IMR-90 (cell line): ENCODE results near the gene CPHXL2. TPM values are rescaled to one million over a fixed set of nuclear protein-coding genes. Genes with fewer than 3 reads are reported as not detected.

Source experiments
- MXI1 ChIP-seq: IDR thresholded peaks from 2 replicates; pipeline ENCODE4 v1.6.1; 2012; ENCODE audit warnings: low read depth, mild to moderate bottlenecking, low read length, moderate library complexity, borderline replicate concordance
- microRNA-seq, 2 experiments: library from miRNA; stranded (forward) in 1 of 2; unstranded in 1 of 2; fragments of 10-50 nt in 1 of 2; fragments of <30 nt in 1 of 2; gene quantifications in 1 of 2; microRNA quantifications in 1 of 2; one replicate each; pipeline versions ENCODE3 to v1.1.0; 2013 to 2020; ENCODE audit not compliant: insufficient read depth in 1 of 2, insufficient read length in 1 of 2, unreplicated experiment in 1 of 2
- polyA plus RNA-seq, 3 experiments: library from polyadenylated mRNA; depleted of rRNA; stranded (reverse); fragments of >200 nt; gene quantifications; 2 replicates each; pipeline ENCODE4 v1.2.3, GENCODE V29; 2012; ENCODE audit warnings: low replicate concordance in 1 of 3
- small RNA-seq, 5 experiments: library from RNA; depleted of rRNA; stranded (forward); fragments of <200 nt; gene quantifications; one replicate each; pipeline ENCODE3, GENCODE V24; 2012
- total RNA-seq: library from RNA; depleted of rRNA; stranded (reverse); fragments of >200 nt; gene quantifications from 2 replicates; pipeline ENCODE4 v1.2.3, GENCODE V29; 2012; rRNA removed

Gene CPHXL2
- total and polyA plus RNA-seq, 2 of the 4 experiments (the other 2 are of a cell fraction), result not detected

- TF ChIP-seq MXI1, result no peak
These were observed 62.5 kb downstream of the CPHXL2 start (continued) for GRCh38 chr16:75614066-75614897.

Small RNA genes within 50 kb of the gene (microRNA-seq; reads per million reads assigned to microRNA genes)
- gene RN7SL520P (ENCODE audit: insufficient read depth, insufficient read length), result not detected

Small RNA genes within 50 kb of the gene (small RNA-seq; reads per million reads assigned to genes)
- gene RN7SL520P, result 0 reads per million in 5 experiments

Other genes starting within 250 kb of the CPHXL2 start
- 15.6 and 32.5 TPM in 2 replicates for gene CFDP1, start 243.5 kb downstream of the CPHXL2 start, total RNA-seq
- 36.2 and 38.7 TPM in 2 replicates for gene CFDP1, start 243.5 kb downstream of the CPHXL2 start, polyA plus RNA-seq (2012; rRNA removed)
- gene TMEM170A, start 212.3 kb downstream of the CPHXL2 start, total RNA-seq, result 10.9 and 16.7 TPM in 2 replicates
- 6.1 and 7.3 TPM in 2 replicates for gene TMEM170A, start 212.3 kb downstream of the CPHXL2 start, polyA plus RNA-seq (2012; rRNA removed)
- under 0.01 TPM in 2 replicates for gene CHST6, start 181.6 kb downstream of the CPHXL2 start, total RNA-seq
- gene CHST6, start 181.6 kb downstream of the CPHXL2 start, polyA plus RNA-seq (2012; rRNA removed), result 0.12 and 0.19 TPM in 2 replicates
- gene CHST5, start 140.9 kb downstream of the CPHXL2 start, total RNA-seq, result not detected in 2 replicates
- not detected in 2 replicates for gene CHST5, start 140.9 kb downstream of the CPHXL2 start, polyA plus RNA-seq (2012; rRNA removed)
- 7.5 and 10.6 TPM in 2 replicates for gene TMEM231, start 120.8 kb downstream of the CPHXL2 start, total RNA-seq
- 15.4 and 15.5 TPM in 2 replicates for gene TMEM231, start 120.8 kb downstream of the CPHXL2 start, polyA plus RNA-seq (2012; rRNA removed)
- 33.3 and 55.8 TPM in 2 replicates for gene GABARAPL2, start 110.6 kb downstream of the CPHXL2 start, total RNA-seq
- gene GABARAPL2, start 110.6 kb downstream of the CPHXL2 start, polyA plus RNA-seq (2012; rRNA removed), result 64.5 and 65.9 TPM in 2 replicates
- gene ADAT1, start 53.7 kb downstream of the CPHXL2 start, total RNA-seq, result 36.7 and 52.9 TPM in 2 replicates
- gene ADAT1, start 53.7 kb downstream of the CPHXL2 start, polyA plus RNA-seq (2012; rRNA removed), result 22.7 and 23.4 TPM in 2 replicates
- gene KARS1, start 29.3 kb downstream of the CPHXL2 start, total RNA-seq, result 228 and 229 TPM in 2 replicates
- 111 and 122 TPM in 2 replicates for gene KARS1, start 29.3 kb downstream of the CPHXL2 start, polyA plus RNA-seq (2012; rRNA removed)
- 15.4 and 25.6 TPM in 2 replicates for gene TERF2IP, start 29.2 kb downstream of the CPHXL2 start, total RNA-seq
- gene TERF2IP, start 29.2 kb downstream of the CPHXL2 start, polyA plus RNA-seq (2012; rRNA removed), result 32.5 and 35.2 TPM in 2 replicates
- gene DUXB, start 24.5 kb upstream of the CPHXL2 start, total RNA-seq, result not detected in 2 replicates
- not detected in 2 replicates for gene DUXB, start 24.5 kb upstream of the CPHXL2 start, polyA plus RNA-seq (2012; rRNA removed)
- gene CPHXL, start 49.5 kb upstream of the CPHXL2 start, total RNA-seq, result not detected in 2 replicates
- gene CPHXL, start 49.5 kb upstream of the CPHXL2 start, polyA plus RNA-seq (2012; rRNA removed), result not detected in 2 replicates